HG03558 (cell line): ENCODE data around the gene DNTT.

Experiments
- ATAC-seq: cut with Tn5 transposase; IDR thresholded peaks from one replicate; pipeline ENCODE4 v1.9.1; 2021; ENCODE audit warnings: moderate number of reproducible peaks; ENCODE audit not compliant: unreplicated experiment; ENCODE audit errors: extremely low read depth

The DNTT gene

GRCh38 chr10:96371356-96371755 is 67.1 kb downstream of the DNTT start:
- no peak for ATAC-seq

GRCh38 chr10:96374004-96374403 is 69.8 kb downstream of the DNTT start:
- ATAC-seq, result no peak

- ATAC-seq, result no peak
Measured at GRCh38 chr10:96374639-96374984, 70.4 kb downstream of the DNTT start.

GRCh38 chr10:96374985-96375830 is 71.0 kb downstream of the DNTT start:
- ATAC-seq, result no peak

- no peak for ATAC-seq
Measured at GRCh38 chr10:96376483-96376882, 72.2 kb downstream of the DNTT start.

GRCh38 chr10:96377816-96378294 is 73.6 kb downstream of the DNTT start:
- ATAC-seq, result no peak

- ATAC-seq, result no peak
Measured at GRCh38 chr10:96378741-96379140, 74.5 kb downstream of the DNTT start.

- ATAC-seq, result no peak
Measured at GRCh38 chr10:96379758-96380157, 75.5 kb downstream of the DNTT start.

- no peak for ATAC-seq
Measured at GRCh38 chr10:96380821-96381220, 76.6 kb downstream of the DNTT start.

GRCh38 chr10:96384506-96384905 is 80.3 kb downstream of the DNTT start:
- ATAC-seq, result no peak

- ATAC-seq, result no peak
Measured at GRCh38 chr10:96387161-96387560, 82.9 kb downstream of the DNTT start.

- ATAC-seq, result no peak
Measured at GRCh38 chr10:96387601-96388000, 83.4 kb downstream of the DNTT start.
